K562 (cell line): ENCODE measurements around the gene FOXO3. TPM values are rescaled to one million over a fixed set of nuclear protein-coding genes. Genes with fewer than 3 reads are reported as not detected.

Experiments used
- ARID4B ChIP-seq: sonication (generic); formaldehyde crosslinking; IDR thresholded peaks from 2 replicates; pipeline ENCODE4 v1.8.0; 2022; ENCODE audit warnings: mild to moderate bottlenecking, missing genetic modification reagents
- CTCFL ChIP-seq: IDR thresholded peaks from 2 replicates; pipeline ENCODE4 v1.6.1; 2011; ENCODE audit warnings: borderline replicate concordance, low read depth, mild to moderate bottlenecking, moderate library complexity, low read length; ENCODE audit not compliant: insufficient read depth, poor library complexity, severe bottlenecking
- EWSR1 ChIP-seq: fragments of 450-650 bp; IDR thresholded peaks from 2 replicates; pipeline ENCODE4 v1.6.1; 2018; ENCODE audit warnings: borderline replicate concordance, mild to moderate bottlenecking, low read depth, moderate library complexity; ENCODE audit not compliant: partially characterized antibody
- GATAD2B ChIP-seq: fragments of 450-650 bp; IDR thresholded peaks from 2 replicates; pipeline ENCODE4 v1.6.1; 2017; ENCODE audit warnings: mild to moderate bottlenecking, borderline replicate concordance
- NR2C1 ChIP-seq, 2 experiments: fragments of 450-650 bp; IDR thresholded peaks; 2 replicates each; pipeline ENCODE4 v1.6.1; 2017; ENCODE audit warnings: mild to moderate bottlenecking in 2 of 2, antibody characterized with exemption in 1 of 2, inconsistent platforms in 1 of 2, missing compliant biosample characterization in 1 of 2, missing genetic modification characterization in 1 of 2
- ZKSCAN1 ChIP-seq: fragments of 150-350 bp; IDR thresholded peaks from 2 replicates; pipeline ENCODE4 v1.6.1; 2016; ENCODE audit warnings: low read depth, low read length
- ZNF318 ChIP-seq, 2 experiments: fragments of 450-650 bp; IDR thresholded peaks; 2 replicates each; pipeline ENCODE4 v1.6.1; 2016; ENCODE audit warnings: mild to moderate bottlenecking in 2 of 2, borderline replicate concordance in 1 of 2, low read depth in 1 of 2, moderate library complexity in 1 of 2
- polyA plus RNA-seq, 8 experiments: library from polyadenylated mRNA; depleted of rRNA in 4 of 8; stranded (reverse) in 5 of 8; unstranded in 3 of 8; fragments of >200 nt; fragmentation: Nextera tagmentation in 2 of 8; fragmentation: Illumina TruSeq in 1 of 8; extraction: Ambion mirVana in 2 of 8; extraction: Trizol in 1 of 8; gene quantifications; 2 replicates each; pipeline versions ENCODE4 v1.2.1 to v1.2.3, GENCODE V29; 2011 to 2014; ENCODE audit warnings: inconsistent platforms in 1 of 8, missing spikeins in 1 of 8
- total RNA-seq, 7 experiments: library from RNA; depleted of rRNA in 6 of 7; stranded (reverse); fragments of >200 nt in 6 of 7; fragmentation: Illumina TruSeq in 2 of 7; extraction: Trizol in 2 of 7; gene quantifications; 2 replicates each; pipeline versions ENCODE4 v1.2.1 to v1.2.3, GENCODE V29; 2011 to 2021; ENCODE audit warnings: low replicate concordance in 1 of 7

FOXO3 gene
- total and polyA plus RNA-seq, 9 of the 15 experiments (the other 6 are each of a cell fraction or from before 2014, with no cell fraction given): 3.0 to 14.6 (median 6.0) TPM

- TF ChIP-seq CTCFL (no peak), ZKSCAN1 (no peak), EWSR1 (no peak), NR2C1 (IDR thresholded peaks at IDR 0.05) (no peak), NR2C1 (tag; IDR thresholded peaks at IDR 0.05) (0 out of 2 replicates have a peak, but pooled peaks have one; percentile 45), GATAD2B (peak; percentile 68; the same call in 1 of the 2 replicates), ZNF318 (IDR thresholded peaks at IDR 0.05; ENCODE audit: borderline replicate concordance in 1 of 2, low read depth in 1 of 2) (no peak), ARID4B (CRISPR knock-in tag) (no peak)
Observed at GRCh38 chr6:108559097-108559883, 1.4 kb upstream of the FOXO3 start (continued).
